HG03439 (cell line): ENCODE measurements around the gene SLC35F5.
"Not testable (repeated sequence)": the region's sequence is repeated elsewhere in the genome, so short reads cannot be mapped to it uniquely, and the experiment has no call there.

Source experiments
- ATAC-seq: cut with Tn5 transposase; IDR thresholded peaks from one replicate; pipeline ENCODE4 v1.9.1; 2021; ENCODE audit warnings: mild to moderate bottlenecking, moderate library complexity; ENCODE audit not compliant: unreplicated experiment

The SLC35F5 gene

GRCh38 chr2:113756355-113757137 is at the start of gene SLC35F5:
TSS of gene SLC35F5 (minus strand) at chr2:113756642. CDS start at chr2:113756409, 233 bp downstream.
- ATAC-seq, result peak; percentile 90

DNA sequence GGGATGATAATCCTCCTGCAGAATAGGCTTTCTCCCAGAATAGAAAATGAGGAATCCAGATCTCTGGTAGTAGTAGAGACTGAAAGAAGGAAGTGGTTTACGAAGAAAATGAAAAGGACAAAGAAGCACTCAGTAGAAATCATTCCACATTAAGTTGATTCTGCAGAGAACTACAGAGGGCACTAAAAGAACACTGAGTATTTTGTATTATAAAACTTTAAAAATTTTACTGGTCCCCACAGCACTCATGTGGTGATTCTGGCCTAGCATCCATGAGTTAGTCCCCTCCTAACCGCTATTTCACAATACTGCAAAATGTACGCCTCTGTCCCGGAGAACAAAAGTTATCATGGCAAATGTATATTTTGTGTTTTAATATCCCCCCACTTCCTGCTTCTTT is 42.9 kb upstream of the SLC35F5 start:
- no peak for ATAC-seq

DNA sequence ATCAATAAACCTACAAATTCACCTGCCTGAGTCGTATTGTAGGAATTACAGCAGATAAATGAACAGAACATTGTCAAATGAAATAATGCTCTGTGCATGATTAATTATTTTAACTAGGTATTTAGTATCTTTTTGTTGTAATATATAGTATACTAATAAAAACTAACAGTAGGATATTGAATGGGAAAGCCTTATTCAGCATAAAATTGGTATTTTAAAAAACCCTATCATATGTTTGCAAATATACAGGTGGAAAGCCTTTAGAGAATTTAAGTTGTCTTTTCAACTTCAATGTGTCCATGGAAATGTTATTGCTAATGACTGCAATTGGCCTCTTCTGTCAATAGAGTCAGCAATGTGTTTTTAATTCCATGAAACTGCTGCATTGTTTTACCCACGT is 40.8 kb upstream of the SLC35F5 start:
- ATAC-seq, result no peak

GRCh38 chr2:113796592-113797175 is 40.2 kb upstream of the SLC35F5 start:
- no peak for ATAC-seq

- ATAC-seq, result no peak
Observed at GRCh38 chr2:113795405-113795920, 39.0 kb upstream of the SLC35F5 start.

GRCh38 chr2:113791697-113792590 is 35.5 kb upstream of the SLC35F5 start:
- ATAC-seq, result peak; percentile 88

DNA sequence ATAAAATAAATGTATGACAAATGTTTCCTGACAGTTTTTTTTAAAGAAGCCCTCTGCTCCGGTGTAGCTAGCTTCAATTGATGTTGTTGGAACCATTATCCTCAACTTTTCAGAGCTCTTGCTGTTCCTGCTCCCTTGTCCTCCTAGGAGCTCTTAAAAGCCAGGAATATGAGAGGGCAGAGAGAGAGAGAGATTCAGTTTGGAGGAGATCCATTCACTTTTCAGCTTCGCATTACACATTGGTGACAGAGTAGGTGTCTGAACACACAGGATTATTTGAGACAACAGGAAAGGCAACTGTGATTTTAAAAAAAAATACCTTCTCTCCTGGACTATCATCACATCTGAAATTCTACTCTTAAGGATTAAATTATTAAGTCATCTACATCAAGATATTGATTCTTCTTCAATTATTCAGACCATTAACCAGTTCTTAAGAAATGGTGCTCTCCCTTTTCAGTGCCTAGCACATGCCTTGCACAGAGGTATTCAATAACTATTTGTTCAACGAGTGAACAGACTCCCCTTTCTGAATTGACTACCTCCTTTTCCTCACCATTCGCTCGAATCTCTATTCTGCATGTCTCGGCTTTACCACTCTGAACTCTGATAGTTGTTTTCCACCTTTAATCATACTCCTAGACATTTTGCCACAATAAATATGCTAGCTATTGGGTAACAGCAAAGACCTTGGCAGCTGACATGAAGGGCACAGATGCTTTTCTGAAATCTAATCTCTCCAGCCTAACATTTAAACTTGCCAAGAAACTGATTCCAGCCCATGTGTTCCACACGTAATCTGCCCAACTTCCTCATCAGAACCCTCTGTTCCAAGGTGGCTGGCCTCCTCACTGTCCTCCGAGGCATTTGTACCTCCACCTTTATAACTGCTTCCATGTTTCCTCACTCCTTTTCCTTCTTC is 28.6 kb upstream of the SLC35F5 start:
- no peak for ATAC-seq

DNA sequence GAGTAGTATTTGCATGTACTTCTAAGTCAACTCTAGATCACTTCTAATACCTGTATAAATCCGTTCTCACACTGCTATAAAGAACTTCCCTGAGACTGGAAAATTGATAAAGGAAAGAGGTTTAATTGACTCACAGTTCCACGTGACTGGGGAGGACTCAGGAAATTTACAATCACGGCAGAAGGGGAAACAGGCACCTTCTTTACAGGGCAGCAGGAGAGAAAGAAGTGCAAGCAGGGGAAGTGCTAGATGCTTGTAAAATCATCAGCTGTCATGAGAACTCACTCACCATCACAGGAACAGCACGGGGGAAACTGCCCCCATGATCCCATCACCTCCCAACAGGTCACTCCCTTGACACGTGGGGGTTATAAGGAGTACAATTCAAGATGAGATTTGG is 24.0 kb upstream of the SLC35F5 start:
- ATAC-seq, result no peak

DNA sequence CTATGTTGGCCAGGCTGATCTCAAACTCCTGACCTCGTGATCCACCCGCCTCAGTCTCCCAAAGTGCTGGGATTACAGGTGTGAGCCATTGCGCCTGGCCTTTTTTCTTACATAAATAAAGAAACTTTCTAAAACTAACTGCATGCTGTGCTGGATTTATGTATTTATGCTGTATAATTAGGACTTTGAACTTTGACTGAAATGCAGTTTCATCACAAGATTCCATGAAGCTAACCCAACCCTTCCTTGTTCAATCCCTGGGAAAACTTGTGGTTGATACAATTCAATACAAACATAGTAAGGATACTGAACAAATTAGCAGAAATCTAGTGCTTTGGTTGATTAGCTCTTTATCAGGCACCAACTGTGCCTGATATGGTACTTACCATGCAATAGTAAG is 20.9 kb upstream of the SLC35F5 start:
- ATAC-seq, result no peak

DNA sequence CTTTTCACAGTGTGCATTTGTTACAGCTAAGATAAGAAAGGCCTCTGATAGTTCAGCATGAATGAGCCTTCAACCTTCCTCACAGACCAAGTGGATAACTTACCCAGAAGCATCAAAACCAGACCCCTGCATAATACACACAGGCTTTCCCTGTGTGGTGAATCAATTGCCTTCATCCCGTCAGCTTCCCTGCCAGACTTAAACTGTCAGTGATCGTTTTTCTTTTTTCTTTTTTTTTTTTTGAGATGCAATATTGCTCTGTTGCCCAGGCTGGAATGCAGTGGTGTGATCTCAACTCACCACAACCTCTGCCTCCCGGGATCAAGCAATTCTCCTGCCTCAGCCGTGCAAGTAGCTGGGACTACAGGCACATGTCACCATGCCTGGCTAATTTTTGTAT is 20.5 kb upstream of the SLC35F5 start:
- no peak for ATAC-seq

DNA sequence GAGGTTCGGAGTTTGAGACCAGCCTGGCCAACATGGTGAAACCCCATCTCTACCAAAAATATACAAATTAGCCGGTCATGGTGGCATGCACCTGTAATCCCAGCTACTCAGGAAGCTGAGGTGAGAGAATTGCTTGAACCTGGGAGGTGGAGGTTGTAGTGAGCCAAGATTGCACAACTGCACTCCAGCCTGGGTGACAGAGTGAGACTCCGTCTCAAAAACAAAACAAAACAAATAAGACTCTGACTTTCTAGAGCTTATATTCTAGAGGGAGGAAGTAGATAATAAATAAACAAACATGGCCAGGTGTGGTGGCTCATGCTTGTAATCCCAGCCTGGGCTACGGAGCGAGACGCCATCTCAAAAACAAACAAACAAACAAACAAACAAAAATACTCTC is 18.2 kb upstream of the SLC35F5 start:
- not testable (repeated sequence) for ATAC-seq

GRCh38 chr2:113770929-113771328 is 14.5 kb upstream of the SLC35F5 start:
- ATAC-seq, result no peak

- no peak for ATAC-seq
Observed at GRCh38 chr2:113769555-113769954, 13.1 kb upstream of the SLC35F5 start.

DNA sequence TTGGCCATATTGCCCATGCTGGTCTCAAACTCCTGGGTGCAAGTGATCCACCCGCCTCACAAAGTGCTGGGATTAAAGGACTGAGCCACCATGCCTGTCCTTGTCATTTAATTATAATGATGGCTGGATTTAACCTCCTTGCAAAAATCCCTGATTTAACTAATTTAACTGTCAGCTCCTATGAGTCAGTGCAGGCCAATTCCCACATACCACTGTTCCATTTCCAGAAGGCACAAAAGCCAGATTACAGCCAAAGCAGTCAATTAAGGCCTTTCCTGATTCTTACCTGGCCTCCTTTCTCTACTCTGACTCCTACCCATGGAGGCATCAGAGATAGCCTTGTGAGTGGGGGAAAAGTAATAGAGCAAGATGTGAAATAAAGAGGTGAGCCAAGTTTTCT is 12.3 kb upstream of the SLC35F5 start:
- no peak for ATAC-seq

GRCh38 chr2:113767811-113768460 is 11.5 kb upstream of the SLC35F5 start:
- no peak for ATAC-seq

GRCh38 chr2:113765276-113765675 is 8.8 kb upstream of the SLC35F5 start:
- ATAC-seq, result no peak

- ATAC-seq, result no peak
Observed at GRCh38 chr2:113762377-113763118, 6.1 kb upstream of the SLC35F5 start.

- ATAC-seq, result no peak
Observed at GRCh38 chr2:113760400-113760799, 4.0 kb upstream of the SLC35F5 start.

DNA sequence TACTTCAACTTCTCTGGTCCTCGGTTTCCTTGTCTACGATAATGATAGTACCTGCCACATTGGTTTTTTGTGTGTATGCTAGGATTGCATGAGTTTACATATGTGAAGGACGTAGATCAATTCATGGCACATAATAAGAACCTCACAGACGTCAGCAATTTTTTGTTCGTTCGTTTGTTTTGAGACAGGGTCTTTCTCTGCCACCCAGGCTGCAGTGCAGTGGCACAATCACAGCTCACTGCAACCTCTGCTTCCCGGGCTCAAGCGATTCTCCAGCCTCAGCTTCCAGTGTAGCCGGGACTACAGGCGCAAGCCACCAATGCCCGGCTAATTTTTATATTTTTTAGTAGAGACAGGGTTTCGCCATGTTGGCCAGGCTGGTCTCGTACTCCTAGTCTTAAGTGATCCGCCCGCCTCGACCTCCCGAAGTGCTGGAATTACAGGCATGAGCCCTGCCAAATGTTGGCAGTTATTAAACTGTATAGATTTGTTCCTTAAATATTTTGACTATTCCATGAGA is 756 bp upstream of the SLC35F5 start:
- no peak for ATAC-seq
